ENCODE results near the gene TTLL11.

The TTLL11 gene

GRCh38 chr9:122040561-122041242 is 52.4 kb downstream of the TTLL11 start:
- DNase-seq: no peak
- Histone ChIP-seq H3K27ac (ENCODE audit: low read depth, low read length) (no peak overlapping the region), H4K5ac (ENCODE audit: low read length) (no peak overlapping the region)

GRCh38 chr9:122039234-122039633 is 53.9 kb downstream of the TTLL11 start:
- H3K18ac ChIP-seq (ENCODE audit: low read length): no peak overlapping the region

More at GRCh38 chr9:122040561-122041242, 52.4 kb downstream of the TTLL11 start:
- no peak overlapping the region for H2BK15ac ChIP-seq (replicated peaks; ENCODE audit: low read depth)
- H2BK120ac ChIP-seq (ENCODE audit: low read depth, low read length): no peak overlapping the region
- no peaks in the 10 kb centered on the region for H3K36me3 ChIP-seq (ENCODE audit: control insufficient read depth, insufficient read depth, low read length)
- H2AK5ac ChIP-seq (ENCODE audit: low read length): no peak overlapping the region
- no peaks in the 10 kb centered on the region for H3K4me1 ChIP-seq (ENCODE audit: control insufficient read depth, low read depth, low read length)
- H3K79me2 ChIP-seq (ENCODE audit: control insufficient read depth, insufficient read depth, low read length): no peaks in the 10 kb centered on the region
- H3K79me1 ChIP-seq (ENCODE audit: low read length): no peaks in the 10 kb centered on the region
- H3K4me3 ChIP-seq (ENCODE audit: low read length): no peak overlapping the region
- no peak overlapping the region for H3K4ac ChIP-seq (ENCODE audit: low read depth, low read length)
- H3K9ac ChIP-seq (ENCODE audit: low read length): no peak overlapping the region
- H3K18ac ChIP-seq (ENCODE audit: low read length): no peak overlapping the region
- WGBS (ENCODE audit: extremely low coverage, insufficient coverage, low lambda C conversion rate): no CpG with 5 or more reads among the region's 1 CpG
- no peak overlapping the region for H3K56ac ChIP-seq (ENCODE audit: low read length)
- no peak overlapping the region for H4K8ac ChIP-seq (ENCODE audit: low read depth, low read length)
- no peaks in the 10 kb centered on the region for H3K27me3 ChIP-seq (ENCODE audit: insufficient read depth, low read length, poor library complexity)
- H2BK5ac ChIP-seq (ENCODE audit: low read length): no peak overlapping the region
- H3K23ac ChIP-seq (ENCODE audit: low read length): no peak overlapping the region
- no peak overlapping the region for H3K4me2 ChIP-seq (ENCODE audit: low read length)

GRCh38 chr9:122036988-122037387 is 56.1 kb downstream of the TTLL11 start:
- Histone ChIP-seq H3K36me3 (ENCODE audit: control insufficient read depth, insufficient read depth, low read length) (no peaks in the 10 kb centered on the region), H2AK5ac (ENCODE audit: low read length) (no peak overlapping the region), H3K9ac (ENCODE audit: low read length) (no peak overlapping the region), H3K4ac (ENCODE audit: low read depth, low read length) (no peak overlapping the region), H3K18ac (ENCODE audit: low read length) (no peak overlapping the region), H3K56ac (ENCODE audit: low read length) (no peak overlapping the region), H3K79me1 (ENCODE audit: low read length) (no peaks in the 10 kb centered on the region), H3K4me1 (ENCODE audit: control insufficient read depth, low read depth, low read length) (no peaks in the 10 kb centered on the region), H2BK120ac (ENCODE audit: low read depth, low read length) (no peak overlapping the region), H3K79me2 (ENCODE audit: control insufficient read depth, insufficient read depth, low read length) (no peaks in the 10 kb centered on the region), H3K27me3 (ENCODE audit: insufficient read depth, low read length, poor library complexity) (no peaks in the 10 kb centered on the region), H2BK5ac (ENCODE audit: low read length) (no peak overlapping the region), H4K8ac (ENCODE audit: low read depth, low read length) (no peak overlapping the region), H3K27ac (ENCODE audit: low read depth, low read length) (no peak overlapping the region), H3K4me2 (ENCODE audit: low read length) (no peak overlapping the region), H2BK15ac (replicated peaks; ENCODE audit: low read depth) (no peak overlapping the region), H4K5ac (ENCODE audit: low read length) (no peak overlapping the region), H3K23ac (ENCODE audit: low read length) (no peak overlapping the region), H3K4me3 (ENCODE audit: low read length) (no peak overlapping the region)
- no CpG with 5 or more reads among the region's 1 CpG for WGBS (ENCODE audit: extremely low coverage, insufficient coverage, low lambda C conversion rate)
- peak; percentile 64 for DNase-seq

More at GRCh38 chr9:122039234-122039633, 53.9 kb downstream of the TTLL11 start:
- Histone ChIP-seq H3K79me1 (ENCODE audit: low read length) (no peaks in the 10 kb centered on the region), H4K5ac (ENCODE audit: low read length) (no peak overlapping the region), H3K4me1 (ENCODE audit: control insufficient read depth, low read depth, low read length) (no peaks in the 10 kb centered on the region), H2BK120ac (ENCODE audit: low read depth, low read length) (no peak overlapping the region), H4K8ac (ENCODE audit: low read depth, low read length) (no peak overlapping the region), H3K4me2 (ENCODE audit: low read length) (no peak overlapping the region), H3K27ac (ENCODE audit: low read depth, low read length) (no peak overlapping the region), H3K4me3 (ENCODE audit: low read length) (no peak overlapping the region), H2BK15ac (replicated peaks; ENCODE audit: low read depth) (no peak overlapping the region), H3K4ac (ENCODE audit: low read depth, low read length) (no peak overlapping the region), H3K27me3 (ENCODE audit: insufficient read depth, low read length, poor library complexity) (no peaks in the 10 kb centered on the region), H3K23ac (ENCODE audit: low read length) (no peak overlapping the region), H2AK5ac (ENCODE audit: low read length) (no peak overlapping the region), H3K56ac (ENCODE audit: low read length) (no peak overlapping the region), H2BK5ac (ENCODE audit: low read length) (no peak overlapping the region), H3K36me3 (ENCODE audit: control insufficient read depth, insufficient read depth, low read length) (no peaks in the 10 kb centered on the region), H3K9ac (ENCODE audit: low read length) (no peak overlapping the region), H3K79me2 (ENCODE audit: control insufficient read depth, insufficient read depth, low read length) (no peaks in the 10 kb centered on the region)
- no CpG with 5 or more reads among the region's 6 CpGs for WGBS (ENCODE audit: extremely low coverage, insufficient coverage, low lambda C conversion rate)
- DNase-seq: no peak

GRCh38 chr9:122036408-122036807 is 56.7 kb downstream of the TTLL11 start:
- WGBS (ENCODE audit: extremely low coverage, insufficient coverage, low lambda C conversion rate): no CpG with 5 or more reads among the region's 4 CpGs
- H2AK5ac ChIP-seq (ENCODE audit: low read length): no peak overlapping the region
- H3K9ac ChIP-seq (ENCODE audit: low read length): no peak overlapping the region
- no peak for DNase-seq
- no peaks in the 10 kb centered on the region for H3K79me1 ChIP-seq (ENCODE audit: low read length)
- no peak overlapping the region for H2BK5ac ChIP-seq (ENCODE audit: low read length)
- H3K4ac ChIP-seq (ENCODE audit: low read depth, low read length): no peak overlapping the region
- no peak overlapping the region for H3K27ac ChIP-seq (ENCODE audit: low read depth, low read length)
- H3K4me2 ChIP-seq (ENCODE audit: low read length): no peak overlapping the region
- H3K4me1 ChIP-seq (ENCODE audit: control insufficient read depth, low read depth, low read length): no peaks in the 10 kb centered on the region
- H4K5ac ChIP-seq (ENCODE audit: low read length): no peak overlapping the region
- H4K8ac ChIP-seq (ENCODE audit: low read depth, low read length): no peak overlapping the region
- no peaks in the 10 kb centered on the region for H3K36me3 ChIP-seq (ENCODE audit: control insufficient read depth, insufficient read depth, low read length)
- no peaks in the 10 kb centered on the region for H3K27me3 ChIP-seq (ENCODE audit: insufficient read depth, low read length, poor library complexity)
- H2BK15ac ChIP-seq (replicated peaks; ENCODE audit: low read depth): no peak overlapping the region
- H3K18ac ChIP-seq (ENCODE audit: low read length): no peak overlapping the region
- no peaks in the 10 kb centered on the region for H3K79me2 ChIP-seq (ENCODE audit: control insufficient read depth, insufficient read depth, low read length)
- no peak overlapping the region for H3K4me3 ChIP-seq (ENCODE audit: low read length)
- no peak overlapping the region for H3K23ac ChIP-seq (ENCODE audit: low read length)
- H2BK120ac ChIP-seq (ENCODE audit: low read depth, low read length): no peak overlapping the region
- H3K56ac ChIP-seq (ENCODE audit: low read length): no peak overlapping the region

GRCh38 chr9:122033775-122034373 is 59.2 kb downstream of the TTLL11 start:
- H4K8ac ChIP-seq (ENCODE audit: low read depth, low read length): no peak overlapping the region
- H3K4me1 ChIP-seq (ENCODE audit: control insufficient read depth, low read depth, low read length): no peaks in the 10 kb centered on the region
- no peak overlapping the region for H2BK15ac ChIP-seq (replicated peaks; ENCODE audit: low read depth)
- no peak overlapping the region for H4K5ac ChIP-seq (ENCODE audit: low read length)
- no peak overlapping the region for H3K9ac ChIP-seq (ENCODE audit: low read length)
- no peak for DNase-seq
- H2BK120ac ChIP-seq (ENCODE audit: low read depth, low read length): no peak overlapping the region
- no peak overlapping the region for H3K4me2 ChIP-seq (ENCODE audit: low read length)
- H3K27ac ChIP-seq (ENCODE audit: low read depth, low read length): no peak overlapping the region
- no peak overlapping the region for H3K4me3 ChIP-seq (ENCODE audit: low read length)
- H3K79me1 ChIP-seq (ENCODE audit: low read length): no peaks in the 10 kb centered on the region
- no peak overlapping the region for H2AK5ac ChIP-seq (ENCODE audit: low read length)
- no peak overlapping the region for H3K23ac ChIP-seq (ENCODE audit: low read length)
- no CpG with 5 or more reads among the region's 8 CpGs for WGBS (ENCODE audit: extremely low coverage, insufficient coverage, low lambda C conversion rate)
- H3K36me3 ChIP-seq (ENCODE audit: control insufficient read depth, insufficient read depth, low read length): no peaks in the 10 kb centered on the region
- H3K27me3 ChIP-seq (ENCODE audit: insufficient read depth, low read length, poor library complexity): no peaks in the 10 kb centered on the region
- no peak overlapping the region for H3K4ac ChIP-seq (ENCODE audit: low read depth, low read length)
- H3K56ac ChIP-seq (ENCODE audit: low read length): no peak overlapping the region
- no peak overlapping the region for H3K18ac ChIP-seq (ENCODE audit: low read length)
- H2BK5ac ChIP-seq (ENCODE audit: low read length): no peak overlapping the region
- H3K79me2 ChIP-seq (ENCODE audit: control insufficient read depth, insufficient read depth, low read length): no peaks in the 10 kb centered on the region
